HepG2 (cell line): ENCODE results near the gene NDUFS2. TPM values are rescaled to one million over a fixed set of nuclear protein-coding genes. Genes with fewer than 3 reads are reported as not detected.

Experiments used
- ATAC-seq: fragments of 200-7000 bp; cut with Tn5 transposase; 3 replicates; pipeline ENCODE4 v1.9.1; 2020; ENCODE audit warnings: mild to moderate bottlenecking, moderate library complexity
- BruUV-seq: library from RNA; stranded (reverse); fragments of 400-500 nt; replicated peaks from 2 replicates; lab custom pipeline; 2021; lab: Mats Ljungman, UMichigan
- CTCF ChIA-PET: fragments of 300-600 bp; formaldehyde crosslinking; extraction: SDS; loops from one replicate; lab custom pipeline; 2021; ENCODE audit warnings: low total read pairs, inconsistent platforms, low intra/inter-chr PET ratio; lab: Yijun Ruan, JAX
- POLR2A ChIA-PET: fragments of 350-600 bp; sonication (Branson Sonifier 250); formaldehyde crosslinking; loops from one replicate; lab custom pipeline; 2020; ENCODE audit warnings: antibody characterized with exemption, inconsistent platforms; lab: Yijun Ruan, JAX
- DNase-seq: peaks from one replicate; pipeline ENCODE4 v3.0.0-alpha.2; 2015; ENCODE audit warnings: low spot score
- FAIRE-seq: peaks from 3 replicates; lab custom pipeline; 2011; peaks lifted over from hg19 to GRCh38; lab: Jason Lieb, UNC
- H2AFZ ChIP-seq: one replicate; pipeline ENCODE4 v1.6.1; 2011; ENCODE audit warnings: low read length, inconsistent platforms
- H3K27ac ChIP-seq: fragments of 300-600 bp; 3 replicates; pipeline ENCODE4 v1.8.0; 2011; ENCODE audit warnings: mixed run types, mild to moderate bottlenecking, mixed read lengths, low read length, inconsistent platforms; ENCODE audit not compliant: insufficient read depth; ENCODE audit errors: extremely low read length
- H3K27me3 ChIP-seq, 2 experiments: fragments of 200-600 bp in 1 of 2; 2 replicates in 1 of 2; 3 replicates in 1 of 2; pipeline versions ENCODE4 v1.6.0 to v1.8.0; 2011; ENCODE audit warnings: low read length in 2 of 2, mild to moderate bottlenecking in 2 of 2, moderate library complexity in 2 of 2, inconsistent platforms in 1 of 2; ENCODE audit not compliant: insufficient read depth in 2 of 2, control insufficient read depth in 1 of 2
- H3K36me3 ChIP-seq, 2 experiments: fragments of 200-600 bp in 1 of 2; replicated peaks in 1 of 2; 2 replicates in 1 of 2; 3 replicates in 1 of 2; pipeline versions ENCODE4 v1.5.1 to v1.8.0; 2011; ENCODE audit warnings: low read length in 2 of 2, inconsistent platforms in 1 of 2; ENCODE audit not compliant: insufficient read depth in 2 of 2, control insufficient read depth in 1 of 2
- H3K4me1 ChIP-seq: 2 replicates; pipeline ENCODE4 v1.5.1; 2012; ENCODE audit warnings: low read length, inconsistent platforms; ENCODE audit not compliant: insufficient read depth
- H3K4me2 ChIP-seq: 2 replicates; pipeline ENCODE4 v1.6.0; 2011; ENCODE audit warnings: low read depth, low read length, inconsistent platforms
- H3K4me3 ChIP-seq, 3 experiments: fragments of 200-600 bp in 1 of 3; sonication (generic), shearing (Covaris generic) in 1 of 3; replicated peaks in 1 of 3; 2 replicates each; pipeline ENCODE4 v1.5.1; 2011 to 2016; ENCODE audit warnings: low read length in 3 of 3, inconsistent platforms in 2 of 3, low read depth in 2 of 3, mild to moderate bottlenecking in 2 of 3, control low read depth in 1 of 3, mixed read lengths in 1 of 3; ENCODE audit not compliant: insufficient read depth in 1 of 3
- H3K79me2 ChIP-seq: one replicate; pipeline ENCODE4 v1.6.1; 2011; ENCODE audit warnings: low read length, inconsistent platforms; ENCODE audit not compliant: insufficient read depth
- H3K9ac ChIP-seq: 2 replicates; pipeline ENCODE4 v1.6.0; 2011; ENCODE audit warnings: mild to moderate bottlenecking, low read depth, low read length, inconsistent platforms; ENCODE audit not compliant: insufficient read depth
- H3K9me3 ChIP-seq: 2 replicates; pipeline ENCODE4 v1.5.1; 2012; ENCODE audit warnings: mild to moderate bottlenecking, low read length
- H4K20me1 ChIP-seq: 2 replicates; pipeline ENCODE4 v1.6.0; 2011; ENCODE audit warnings: inconsistent platforms, mild to moderate bottlenecking, low read length, moderate library complexity; ENCODE audit not compliant: insufficient read depth
- CREM ChIP-seq, 2 experiments: sonication (generic) in 1 of 2; formaldehyde crosslinking in 1 of 2; IDR thresholded peaks; 2 replicates each; pipeline versions ENCODE4 v1.4.0 to v1.6.1; 2016 to 2020; ENCODE audit warnings: antibody characterized with exemption in 1 of 2, mild to moderate bottlenecking in 1 of 2, missing genetic modification reagents in 1 of 2
- DRAP1 ChIP-seq: IDR thresholded peaks from 2 replicates; pipeline ENCODE4 v1.6.1; 2016; ENCODE audit warnings: missing genetic modification reagents, missing compliant biosample characterization
- FOXC1 ChIP-seq: sonication (generic); formaldehyde crosslinking; IDR thresholded peaks from 2 replicates; pipeline ENCODE4 v1.8.0; 2022; ENCODE audit warnings: mild to moderate bottlenecking, missing genetic modification reagents, borderline replicate concordance
- GATAD2A ChIP-seq: IDR thresholded peaks from 2 replicates; pipeline ENCODE4 v1.6.1; 2016
- HMG20B ChIP-seq: conservative IDR thresholded peaks from 2 replicates; pipeline ENCODE4 v1.6.1; 2016; ENCODE audit warnings: missing genetic modification reagents, missing compliant biosample characterization
- NR2F6 ChIP-seq, 2 experiments: IDR thresholded peaks; 2 replicates each; pipeline ENCODE4 v1.6.1; 2016; ENCODE audit warnings: antibody characterized with exemption in 1 of 2, mild to moderate bottlenecking in 1 of 2
- PATZ1 ChIP-seq: sonication (generic); formaldehyde crosslinking; IDR thresholded peaks from 2 replicates; pipeline ENCODE4 v1.4.0; 2020; ENCODE audit warnings: missing genetic modification reagents
- PAXIP1 ChIP-seq: sonication (generic); formaldehyde crosslinking; conservative IDR thresholded peaks from 2 replicates; pipeline ENCODE4 v1.4.0; 2020; ENCODE audit warnings: mild to moderate bottlenecking, missing genetic modification reagents, moderate library complexity
- PITX1 ChIP-seq: sonication (generic); formaldehyde crosslinking; IDR thresholded peaks from 2 replicates; pipeline ENCODE4 v1.5.1; 2020; ENCODE audit warnings: mild to moderate bottlenecking, missing genetic modification reagents
- SOX5 ChIP-seq: IDR thresholded peaks from 2 replicates; pipeline ENCODE4 v1.6.1; 2016; ENCODE audit warnings: borderline replicate concordance
- SP5 ChIP-seq: IDR thresholded peaks from 2 replicates; pipeline ENCODE4 v1.6.1; 2016; ENCODE audit warnings: low read depth, borderline replicate concordance
- TBX3 ChIP-seq: fragments of 450-650 bp; IDR thresholded peaks from 2 replicates; pipeline ENCODE4 v1.6.1; 2017; ENCODE audit warnings: antibody characterized with exemption, mild to moderate bottlenecking, inconsistent platforms, borderline replicate concordance
- ZBTB43 ChIP-seq: sonication (generic); formaldehyde crosslinking; conservative IDR thresholded peaks from 2 replicates; pipeline ENCODE4 v1.4.0; 2020; ENCODE audit warnings: missing genetic modification reagents
- ZNF34 ChIP-seq: sonication (generic); formaldehyde crosslinking; IDR thresholded peaks from 2 replicates; pipeline ENCODE4 v1.4.0; 2020; ENCODE audit warnings: mild to moderate bottlenecking, missing genetic modification reagents, borderline replicate concordance
- ZNF501 ChIP-seq: sonication (generic); formaldehyde crosslinking; IDR thresholded peaks from 2 replicates; pipeline ENCODE4 v1.5.1; 2020; ENCODE audit warnings: mild to moderate bottlenecking, moderate library complexity, missing genetic modification reagents
- ZSCAN21 ChIP-seq: sonication (generic); formaldehyde crosslinking; IDR thresholded peaks from 2 replicates; pipeline ENCODE4 v1.8.0; 2022; ENCODE audit warnings: mild to moderate bottlenecking, missing genetic modification reagents, moderate library complexity, borderline replicate concordance
- WGBS: methylation state at CpG from one replicate; pipeline ENCODE4 v1.1.6; 2017; ENCODE audit warnings: low lambda C conversion rate; 5-methylcytosine and 5-hydroxymethylcytosine counted together
- in situ Hi-C: cut with HindIII; loops from 2 replicates; pipeline ENCODE4 v1.10.0; 2017; ENCODE audit warnings: low pct_unique_long_range_greater_than_20kb; ENCODE audit not compliant: extremely low pct_ligation_motif_present
- intact Hi-C: fragments of 100-400 bp; cut with micrococcal nuclease; formaldehyde crosslinking; loops from one replicate; pipeline ENCODE4 v1.10.0; 2022; ENCODE audit not compliant: unreplicated experiment
- polyA plus RNA-seq, 8 experiments: library from polyadenylated mRNA; depleted of rRNA in 3 of 8; stranded (reverse) in 7 of 8; unstranded in 1 of 8; fragments of >200 nt; fragmentation: Illumina TruSeq in 4 of 8; extraction: Trizol in 4 of 8; gene quantifications; 2 replicates each; pipeline versions ENCODE4 v1.2.1 to v1.2.3, GENCODE V29; 2011 to 2016; ENCODE audit warnings: low read depth in 4 of 8, missing spikeins in 1 of 8, mixed read lengths in 1 of 8; ENCODE audit not compliant: insufficient read depth in 1 of 8
- total RNA-seq, 5 experiments: library from RNA; depleted of rRNA; stranded (reverse); fragments of >200 nt; fragmentation: Illumina TruSeq; extraction: Trizol; gene quantifications; 2 replicates each; pipeline ENCODE4 v1.2.3, GENCODE V29; 2016; ENCODE audit warnings: low read depth in 1 of 5

The NDUFS2 gene
- total and polyA plus RNA-seq, 2 of the 13 experiments (the other 11 are each of a cell fraction or from before 2014, with no cell fraction given), result 89.9 to 118 TPM

- Histone ChIP-seq H3K9me3 (no peaks in the 10 kb centered on the region), H3K9ac (peak within 1 kb of the TSS; percentile 25; the same call in 1 of the 2 replicates), H2AFZ (no peak within 1 kb of the TSS), H3K36me3 (no peaks in the 10 kb centered on the region), H3K79me2 (no peaks in the 10 kb centered on the region), H3K27me3 (peaks cover 0 to 3% of the 10 kb centered on the region in 2 experiments; a peak in 1 of 5 replicates), H4K20me1 (no peaks in the 10 kb centered on the region), H3K4me1 (peaks cover 42% of the 10 kb centered on the region), H3K27ac (peak within 1 kb of the TSS; percentile 74), H3K4me3 (peak within 1 kb of the TSS in 1 of 3 experiments; percentile 37; a peak in 3 of 6 replicates), H3K4me2 (peak within 1 kb of the TSS; percentile 77)
- 0% methylated on average over 4 of the region's 4 CpGs for WGBS
- ChIA-PET CTCF (no interaction called here), POLR2A (interaction anchor here (0.7 to 4.2 kb wide), 6 partner anchors 14 to 76 kb away, joined by 3 to 52 read pairs (median 4); partner anchors contain the start of genes APOA2, NDUFS2, SDHC and TOMM40L)
- in situ Hi-C loops, result no loop called here
- FAIRE-seq, result peak; percentile 94
- peak; percentile 92 for ATAC-seq
- intact Hi-C loops, result loop anchor here (1.0 kb wide), 1 partner anchor 11 kb away; no protein-coding TSS in a partner anchor
- peak; percentile 86 for DNase-seq
- BruUV-seq, result no TSS peak
- TF ChIP-seq PITX1 (CRISPR knock-in tag) (peak; percentile 85), ZBTB43 (no peak), PAXIP1 (peak; percentile 93), GATAD2A (peak; percentile 86), ZNF501 (CRISPR knock-in tag) (0 out of 2 replicates have a peak, but pooled peaks have one; percentile 21), FOXC1 (CRISPR knock-in tag) (0 out of 2 replicates have a peak, but pooled peaks have one; percentile 21), HMG20B (no peak), TBX3 (peak; percentile 46; the same call in 1 of the 2 replicates), SOX5 (peak; percentile 72; the same call in 1 of the 2 replicates), DRAP1 (CRISPR knock-in tag) (peak; percentile 60), NR2F6 (IDR thresholded peaks at IDR 0.05) (peak; percentile 90; the same call in 1 of the 2 replicates), NR2F6 (CRISPR knock-in tag; IDR thresholded peaks at IDR 0.05) (peak; percentile 92), ZNF34 (no peak), PATZ1 (CRISPR knock-in tag) (peak; percentile 33; the same call in 1 of the 2 replicates), ZSCAN21 (CRISPR knock-in tag) (no peak), CREM (IDR thresholded peaks at IDR 0.05) (peak; percentile 66), CREM (CRISPR knock-in tag; IDR thresholded peaks at IDR 0.05) (no peak), SP5 (CRISPR knock-in tag) (peak; percentile 75; the same call in 1 of the 2 replicates)
Measured at GRCh38 chr1:161238039-161238473, 35.9 kb downstream of the NDUFS2 start, which contains the start of gene NR1I3. TSS of gene NR1I3 (minus strand) at chr1:161238203. CDS start at chr1:161236565, 1,638 bp downstream.
